BE2C (cell line): Measurements from ENCODE around the gene GSTO1.
"Not testable (repeated sequence)": the region's sequence is repeated elsewhere in the genome, so short reads cannot be mapped to it uniquely, and the experiment has no call there.

ENCODE experiments used
- DNase-seq: peaks from one replicate; pipeline ENCODE4 v3.0.0-alpha.2; 2020
- H3K27me3 ChIP-seq: fragments of 250-450 bp; sonication (Bioruptor Pico); 2 replicates; pipeline ENCODE4 v1.5.1; 2020; ENCODE audit warnings: mild to moderate bottlenecking
- H3K36me3 ChIP-seq: fragments of 250-450 bp; sonication (Bioruptor Pico); 2 replicates; pipeline ENCODE4 v1.5.1; 2020; ENCODE audit warnings: mild to moderate bottlenecking
- H3K4me1 ChIP-seq: fragments of 250-450 bp; sonication (Bioruptor Pico); 2 replicates; pipeline ENCODE4 v1.5.1; 2020
- H3K4me3 ChIP-seq: 2 replicates; pipeline ENCODE4 v1.5.1; 2011; ENCODE audit warnings: low read depth, low read length
- H3K9me3 ChIP-seq: fragments of 250-450 bp; sonication (Bioruptor Pico); 2 replicates; pipeline ENCODE4 v1.5.1; 2020
- CTCF ChIP-seq: IDR thresholded peaks from 2 replicates; pipeline ENCODE4 v1.5.1; 2012; ENCODE audit warnings: mild to moderate bottlenecking, low read depth, low read length

GSTO1 gene

GRCh38 chr10:104235801-104236200 is 18.9 kb upstream of the GSTO1 start:
- Histone ChIP-seq H3K9me3 (no peaks in the 10 kb centered on the region), H3K36me3 (no peaks in the 10 kb centered on the region), H3K4me1 (no peaks in the 10 kb centered on the region), H3K4me3 (no peak overlapping the region), H3K27me3 (peaks cover 31% of the 10 kb centered on the region)
- DNase-seq: no peak
- no peak for TF ChIP-seq CTCF

DNA sequence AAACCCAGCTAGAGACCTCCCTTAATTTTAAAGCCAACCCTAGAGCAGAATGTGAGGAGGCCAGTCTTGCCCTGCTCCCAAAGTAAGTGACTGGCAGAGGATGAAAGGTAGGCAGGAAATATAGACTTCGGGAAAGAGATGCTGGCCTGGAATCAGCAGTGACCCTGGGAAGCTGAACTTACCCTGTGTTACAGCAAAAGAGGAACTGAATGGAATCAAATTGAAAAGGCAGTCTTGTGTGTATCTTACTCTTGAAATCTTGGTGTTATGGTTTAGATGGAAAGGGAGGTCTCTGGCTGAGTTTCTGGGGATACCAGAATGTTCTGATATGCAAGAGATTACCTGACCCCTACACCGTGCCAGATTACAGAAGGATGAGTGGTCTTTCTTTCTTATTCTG is 14.6 kb upstream of the GSTO1 start:
- no peaks in the 10 kb centered on the region for H3K36me3 ChIP-seq
- no peaks in the 10 kb centered on the region for H3K4me1 ChIP-seq
- TF ChIP-seq CTCF: no peak
- no peak overlapping the region for H3K4me3 ChIP-seq
- peaks cover 41% of the 10 kb centered on the region for H3K27me3 ChIP-seq
- no peak for DNase-seq
- H3K9me3 ChIP-seq: no peaks in the 10 kb centered on the region

- Histone ChIP-seq H3K4me3 (no peak overlapping the region), H3K27me3 (peaks cover 38% of the 10 kb centered on the region), H3K36me3 (no peaks in the 10 kb centered on the region), H3K4me1 (no peaks in the 10 kb centered on the region), H3K9me3 (no peaks in the 10 kb centered on the region)
- TF ChIP-seq CTCF: no peak
- DNase-seq: no peak
These were observed 12.1 kb upstream of the GSTO1 start for GRCh38 chr10:104242545-104242944.

DNA sequence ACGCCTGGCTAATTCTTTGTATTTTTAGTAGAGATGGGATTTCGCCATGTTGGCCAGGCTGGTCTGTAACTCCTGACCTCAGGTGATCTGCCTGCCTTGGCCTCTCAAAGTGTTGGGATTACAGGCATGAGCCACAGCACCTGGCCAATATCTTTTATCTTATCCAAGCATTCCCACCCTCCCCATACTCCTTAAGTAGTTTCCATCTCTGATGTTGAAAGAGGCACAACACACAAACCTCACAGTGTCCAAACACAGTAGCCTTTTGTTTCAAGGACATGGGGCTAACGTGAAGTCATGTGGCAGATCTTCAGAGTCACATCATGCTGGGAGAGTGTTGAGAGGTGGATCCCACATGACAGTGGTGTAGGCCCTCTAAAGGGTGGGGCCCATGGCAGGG is 11.7 kb upstream of the GSTO1 start:
- H3K27me3 ChIP-seq: peaks cover 33% of the 10 kb centered on the region
- H3K9me3 ChIP-seq, H3K36me3 ChIP-seq, H3K4me1 ChIP-seq, H3K4me3 ChIP-seq, DNase-seq: not testable (repeated sequence)

- no peak for TF ChIP-seq CTCF
- DNase-seq: no peak
- H3K4me3 ChIP-seq: no peak overlapping the region
- no peaks in the 10 kb centered on the region for H3K36me3 ChIP-seq
- peaks cover 29% of the 10 kb centered on the region for H3K27me3 ChIP-seq
- no peaks in the 10 kb centered on the region for H3K4me1 ChIP-seq
- no peaks in the 10 kb centered on the region for H3K9me3 ChIP-seq
These were observed 11.2 kb upstream of the GSTO1 start for GRCh38 chr10:104243512-104243911.

DNA sequence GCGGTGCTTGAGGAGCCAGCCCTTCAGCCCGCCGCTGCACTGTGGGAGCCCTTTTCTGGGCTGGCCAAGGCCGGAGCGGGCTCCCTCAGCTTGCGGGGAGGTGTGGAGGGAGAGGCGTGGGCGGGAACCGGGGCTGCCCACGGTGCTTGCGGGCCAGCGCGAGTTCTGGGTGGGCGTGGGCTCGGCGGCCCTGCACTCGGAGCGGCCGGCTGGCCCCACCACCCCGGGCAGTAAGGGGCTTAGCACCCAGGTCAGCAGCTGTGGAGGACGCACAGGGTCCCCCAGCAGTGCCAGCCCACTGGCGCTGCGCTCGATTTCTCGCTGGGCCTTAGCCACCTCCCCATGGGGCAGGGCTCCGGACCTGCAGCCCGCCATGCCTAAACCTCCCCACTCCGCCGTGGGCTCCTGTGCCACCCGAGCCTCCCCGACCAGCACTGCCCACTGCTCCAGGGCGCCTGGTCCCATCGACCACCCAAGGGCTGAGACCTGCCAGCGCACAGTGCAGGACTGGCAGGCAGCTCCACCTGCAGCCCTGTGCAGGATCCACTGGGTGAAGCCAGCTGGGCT is 9.5 kb upstream of the GSTO1 start:
- Histone ChIP-seq H3K27me3 (peaks cover 16% of the 10 kb centered on the region), H3K36me3 (no peaks in the 10 kb centered on the region), H3K9me3 (no peaks in the 10 kb centered on the region), H3K4me1 (no peaks in the 10 kb centered on the region), H3K4me3 (no peak overlapping the region)
- DNase-seq: no peak
- TF ChIP-seq CTCF: no peak

DNA sequence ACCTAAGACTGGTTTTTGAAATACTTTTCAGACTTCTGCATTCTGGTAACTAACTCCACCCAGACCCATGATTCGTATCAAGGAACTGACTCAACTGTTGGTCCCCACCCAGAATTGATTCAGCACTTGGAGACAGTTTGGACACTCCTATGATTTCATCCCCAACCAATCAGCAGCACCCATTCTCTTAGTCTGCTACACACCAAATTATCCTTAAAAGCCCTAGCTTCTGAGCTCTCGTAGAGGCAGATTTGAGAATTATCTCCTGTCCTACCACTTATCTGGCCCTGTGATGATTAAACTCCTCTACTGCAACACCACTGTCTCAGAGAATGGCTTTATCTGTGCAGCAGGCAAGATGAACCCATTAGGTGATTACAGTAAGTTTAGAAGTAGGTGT is 7.7 kb upstream of the GSTO1 start:
- no peak for TF ChIP-seq CTCF
- Histone ChIP-seq H3K27me3 (no peaks in the 10 kb centered on the region; the same call in 1 of the 2 replicates), H3K36me3 (no peaks in the 10 kb centered on the region), H3K9me3 (no peaks in the 10 kb centered on the region), H3K4me3 (no peak overlapping the region), H3K4me1 (no peaks in the 10 kb centered on the region)
- no peak for DNase-seq
